WERI-Rb-1 (cell line): Measurements from ENCODE around the gene SH3YL1.

Experiments
- DNase-seq: peaks from one replicate; pipeline ENCODE4 v3.0.0-alpha.2; 2020
- H3K27ac ChIP-seq: fragments of 250-450 bp; sonication (Bioruptor Pico); 2 replicates; pipeline ENCODE4 v1.5.1; 2020; ENCODE audit warnings: mild to moderate bottlenecking, moderate library complexity
- H3K27me3 ChIP-seq: fragments of 250-450 bp; sonication (Bioruptor Pico); 2 replicates; pipeline ENCODE4 v1.5.1; 2021; ENCODE audit warnings: mild to moderate bottlenecking, low read depth, moderate library complexity; ENCODE audit not compliant: insufficient read depth, severe bottlenecking
- H3K36me3 ChIP-seq: fragments of 250-450 bp; sonication (Bioruptor Pico); 2 replicates; pipeline ENCODE4 v1.5.1; 2020; ENCODE audit warnings: mild to moderate bottlenecking, moderate library complexity
- H3K4me3 ChIP-seq: 2 replicates; pipeline ENCODE4 v1.5.1; 2011; ENCODE audit warnings: low read depth, mild to moderate bottlenecking, control low read depth, low read length
- H3K9me3 ChIP-seq: fragments of 250-450 bp; sonication (Bioruptor Pico); 2 replicates; pipeline ENCODE4 v1.5.1; 2021; ENCODE audit warnings: mild to moderate bottlenecking, moderate library complexity; ENCODE audit not compliant: severe bottlenecking
- TF ChIP-seq, protein P1 (sequence below): IDR thresholded peaks from 2 replicates; pipeline ENCODE4 v1.5.1; 2011; ENCODE audit warnings: low read depth, mild to moderate bottlenecking, control low read depth, inconsistent platforms, low read length

Gene SH3YL1

DNA sequence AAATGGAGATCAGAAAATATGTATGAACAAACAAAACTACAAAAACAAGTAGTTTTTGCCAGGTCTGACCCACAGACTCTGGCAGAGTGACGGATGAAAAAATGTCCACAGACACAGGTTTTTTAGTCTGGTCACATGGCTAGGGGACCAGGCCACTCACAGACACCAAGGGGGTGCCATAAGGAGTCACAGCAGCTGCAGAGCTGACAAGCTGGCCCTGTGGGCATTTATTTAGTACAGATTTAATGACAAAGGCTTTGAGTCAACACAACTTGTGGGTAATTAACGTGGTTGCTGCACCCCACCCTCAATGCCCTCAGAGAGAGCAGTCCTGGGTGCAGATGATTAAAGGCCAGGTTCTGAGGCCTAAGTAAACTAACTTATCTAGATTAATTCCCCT, 76.0 kb downstream of the SH3YL1 start:
- Histone ChIP-seq H3K27me3 (no peaks in the 10 kb centered on the region), H3K27ac (no peak overlapping the region), H3K36me3 (no peaks in the 10 kb centered on the region), H3K4me3 (no peak overlapping the region), H3K9me3 (peaks cover 35% of the 10 kb centered on the region)
- DNase-seq, result no peak
- TF ChIP-seq, protein P1, sequence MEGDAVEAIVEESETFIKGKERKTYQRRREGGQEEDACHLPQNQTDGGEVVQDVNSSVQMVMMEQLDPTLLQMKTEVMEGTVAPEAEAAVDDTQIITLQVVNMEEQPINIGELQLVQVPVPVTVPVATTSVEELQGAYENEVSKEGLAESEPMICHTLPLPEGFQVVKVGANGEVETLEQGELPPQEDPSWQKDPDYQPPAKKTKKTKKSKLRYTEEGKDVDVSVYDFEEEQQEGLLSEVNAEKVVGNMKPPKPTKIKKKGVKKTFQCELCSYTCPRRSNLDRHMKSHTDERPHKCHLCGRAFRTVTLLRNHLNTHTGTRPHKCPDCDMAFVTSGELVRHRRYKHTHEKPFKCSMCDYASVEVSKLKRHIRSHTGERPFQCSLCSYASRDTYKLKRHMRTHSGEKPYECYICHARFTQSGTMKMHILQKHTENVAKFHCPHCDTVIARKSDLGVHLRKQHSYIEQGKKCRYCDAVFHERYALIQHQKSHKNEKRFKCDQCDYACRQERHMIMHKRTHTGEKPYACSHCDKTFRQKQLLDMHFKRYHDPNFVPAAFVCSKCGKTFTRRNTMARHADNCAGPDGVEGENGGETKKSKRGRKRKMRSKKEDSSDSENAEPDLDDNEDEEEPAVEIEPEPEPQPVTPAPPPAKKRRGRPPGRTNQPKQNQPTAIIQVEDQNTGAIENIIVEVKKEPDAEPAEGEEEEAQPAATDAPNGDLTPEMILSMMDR, result no peak

DNA sequence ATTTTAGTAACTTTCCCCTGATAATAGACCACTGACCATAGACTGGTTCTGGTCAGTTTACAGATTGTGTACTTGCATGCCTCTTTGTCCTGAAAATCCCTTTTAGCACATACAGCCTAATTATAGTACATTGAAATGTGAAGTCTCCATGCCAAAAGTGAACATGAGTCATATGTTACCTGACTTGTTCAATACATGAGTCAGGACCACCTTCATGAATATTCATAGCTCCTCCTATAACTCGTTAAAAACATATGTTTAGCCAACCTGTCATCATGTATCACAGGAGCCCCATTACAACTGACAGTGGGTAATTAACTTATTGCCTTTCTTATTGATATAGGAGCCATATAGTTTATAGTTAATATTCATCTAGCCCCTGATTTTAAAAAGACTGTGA, 78.6 kb downstream of the SH3YL1 start:
- Histone ChIP-seq H3K36me3 (no peaks in the 10 kb centered on the region), H3K27me3 (no peaks in the 10 kb centered on the region), H3K4me3 (no peak overlapping the region), H3K9me3 (peaks cover 29% of the 10 kb centered on the region), H3K27ac (no peak overlapping the region)
- TF ChIP-seq, protein P1, result no peak
- DNase-seq, result no peak

DNA sequence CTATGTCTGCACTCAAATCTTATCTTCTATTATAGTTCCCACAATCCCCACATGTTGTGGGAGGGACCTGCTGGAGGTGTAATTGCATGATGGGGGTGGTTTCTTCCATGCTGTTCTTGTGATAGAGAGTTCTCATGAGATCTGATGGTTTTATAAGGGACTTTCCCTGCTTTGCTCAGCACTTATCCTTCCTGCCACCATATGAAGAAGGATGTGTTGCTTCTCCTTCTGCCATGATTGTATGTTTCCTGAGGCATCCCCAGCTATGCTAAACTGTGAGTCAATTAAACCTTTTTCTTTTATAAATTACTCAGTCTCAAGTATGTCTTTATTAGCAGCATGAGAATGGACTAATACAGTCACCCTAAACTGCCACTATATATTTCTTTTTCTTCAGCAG, 79.1 kb downstream of the SH3YL1 start:
- H3K36me3 ChIP-seq, result no peaks in the 10 kb centered on the region
- DNase-seq, result no peak
- no peaks in the 10 kb centered on the region for H3K27me3 ChIP-seq
- H3K9me3 ChIP-seq, result peaks cover 29% of the 10 kb centered on the region
- no peak overlapping the region for H3K4me3 ChIP-seq
- H3K27ac ChIP-seq, result no peak overlapping the region
- TF ChIP-seq, protein P1, result no peak

DNA sequence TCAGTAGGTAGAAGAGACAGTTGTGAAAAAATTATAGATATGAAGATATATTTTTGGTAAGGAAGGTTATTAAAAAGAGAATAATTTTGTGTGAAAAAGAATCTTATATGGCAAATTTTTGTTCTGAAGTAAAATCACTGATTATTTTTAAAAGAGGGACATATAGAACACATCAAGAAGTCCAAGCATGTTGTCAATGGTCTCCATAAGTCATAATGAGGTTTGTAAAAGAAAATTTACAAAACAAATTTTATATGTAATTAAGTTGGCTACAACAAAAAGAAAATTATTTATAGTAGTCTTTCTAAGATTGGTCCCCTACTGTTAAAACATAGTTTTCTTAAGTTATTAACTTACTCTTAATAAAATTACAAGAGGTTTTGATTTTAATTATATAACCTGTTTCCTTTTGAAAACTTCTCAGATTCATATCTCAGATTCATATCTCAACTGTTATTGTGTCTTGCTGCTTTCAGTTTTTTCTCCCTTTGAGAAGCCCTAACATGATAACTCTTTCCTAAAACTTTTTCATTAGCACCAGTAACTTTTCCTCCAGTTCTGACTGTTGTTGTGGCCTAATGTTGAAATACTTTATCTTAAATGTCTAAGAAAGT, 81.2 kb downstream of the SH3YL1 start:
- H3K27ac ChIP-seq, result no peak overlapping the region
- no peaks in the 10 kb centered on the region for H3K36me3 ChIP-seq
- TF ChIP-seq, protein P1, result no peak
- peaks cover 23% of the 10 kb centered on the region for H3K9me3 ChIP-seq
- H3K4me3 ChIP-seq, result no peak overlapping the region
- no peaks in the 10 kb centered on the region for H3K27me3 ChIP-seq
- no peak for DNase-seq

DNA sequence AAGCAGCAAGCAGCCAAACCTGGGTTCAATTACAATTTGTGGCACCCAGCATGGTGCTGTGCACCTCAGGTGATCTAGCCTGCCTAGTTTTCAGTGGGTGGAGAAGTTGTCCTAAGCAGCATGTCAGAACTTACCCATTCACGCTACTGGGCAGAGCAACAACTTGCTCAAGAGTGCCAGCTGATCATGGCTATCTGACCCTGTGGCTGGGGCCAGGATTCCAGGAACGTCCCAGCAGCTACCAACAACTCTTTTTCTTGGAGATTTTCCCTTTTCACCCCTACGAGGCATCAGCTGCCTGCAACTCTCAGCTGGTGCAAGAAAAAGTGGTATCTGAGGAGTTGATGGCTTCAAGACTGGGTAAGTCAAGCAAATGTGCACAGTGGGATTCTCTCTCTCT, 83.5 kb downstream of the SH3YL1 start:
- TF ChIP-seq, protein P1, result no peak
- peaks cover 5% of the 10 kb centered on the region for H3K27me3 ChIP-seq
- no peak overlapping the region for H3K4me3 ChIP-seq
- no peak for DNase-seq
- peaks cover 14% of the 10 kb centered on the region for H3K9me3 ChIP-seq
- no peak overlapping the region for H3K27ac ChIP-seq
- H3K36me3 ChIP-seq, result no peaks in the 10 kb centered on the region

DNA sequence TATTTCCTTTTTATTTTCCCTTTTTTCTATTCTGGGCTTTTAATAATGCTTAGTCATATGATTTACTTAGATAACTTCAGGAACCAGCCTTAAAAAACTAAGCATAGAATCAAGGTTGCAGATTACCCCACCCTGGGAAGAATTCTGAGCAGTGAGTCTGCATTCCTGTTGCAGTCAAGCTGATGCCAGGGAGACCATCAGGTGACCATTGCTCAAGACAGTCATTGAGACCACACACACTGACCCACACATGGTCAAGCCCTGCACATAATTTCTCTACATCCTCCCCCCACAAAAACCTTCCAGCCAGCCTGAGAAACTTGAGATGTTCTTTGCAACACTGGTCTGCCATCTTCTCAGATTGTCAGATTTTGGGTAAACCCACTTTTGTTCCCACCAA, 83.9 kb downstream of the SH3YL1 start:
- H3K27ac ChIP-seq, result no peak overlapping the region
- H3K4me3 ChIP-seq, result no peak overlapping the region
- peaks cover 7% of the 10 kb centered on the region for H3K27me3 ChIP-seq
- TF ChIP-seq, protein P1, result no peak
- H3K36me3 ChIP-seq, result no peaks in the 10 kb centered on the region
- H3K9me3 ChIP-seq, result peaks cover 14% of the 10 kb centered on the region
- no peak for DNase-seq
